CD4-positive, alpha-beta T cell treated with Interleukin-15 for 1 hour (primary cell): ENCODE results near the gene CCDC197.

ENCODE experiments used
- DNase-seq: peaks from one replicate; pipeline ENCODE4 v3.0.0-alpha.2; 2020

CCDC197 gene

DNA sequence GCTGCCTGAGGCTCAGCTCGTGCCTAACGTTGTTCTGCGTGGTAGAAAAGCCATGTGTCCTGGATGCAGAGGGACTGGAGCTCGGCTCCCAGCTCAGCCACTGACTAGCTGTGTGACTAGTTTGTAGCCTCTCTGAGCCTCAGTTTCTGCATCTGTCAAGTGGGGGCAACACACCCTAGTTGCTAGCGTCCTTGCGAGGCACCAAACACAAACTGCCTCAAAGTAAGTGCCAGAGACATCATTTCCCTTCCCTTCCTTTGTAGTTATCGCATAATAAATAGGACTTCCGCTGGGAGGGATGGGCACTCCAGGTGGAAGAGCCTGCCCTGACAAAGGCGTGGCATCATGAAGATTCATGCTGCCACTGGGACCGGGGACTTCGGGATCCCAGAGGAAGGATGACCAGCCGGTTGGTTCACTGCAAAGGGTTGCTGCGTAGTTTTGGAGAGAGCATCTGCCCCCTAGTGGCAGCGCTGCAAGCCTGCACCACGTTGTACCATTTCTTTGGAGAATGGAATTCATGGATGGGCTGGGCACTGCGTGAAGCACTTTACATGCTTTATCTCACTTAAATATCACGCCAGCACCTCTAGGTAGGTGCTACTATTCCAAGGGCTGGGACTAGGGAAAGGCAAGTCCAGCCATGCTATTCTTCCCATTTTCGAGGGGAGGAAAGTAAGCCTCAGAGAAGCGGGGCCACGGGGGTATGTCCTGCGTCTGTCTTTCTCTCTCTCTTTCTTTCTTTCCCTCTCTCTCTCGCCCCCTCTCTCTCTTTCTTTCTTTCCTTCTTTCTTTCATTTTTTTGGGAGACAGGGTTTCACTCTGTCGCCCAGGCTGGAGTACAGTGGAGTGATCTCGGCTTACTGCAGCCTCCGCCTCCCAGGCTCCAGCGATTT, 4.6 kb downstream of the CCDC197 start:
- DNase-seq: peak; percentile 62

GRCh38 chr14:94003397-94003796, 6.3 kb downstream of the CCDC197 start:
- DNase-seq: no peak

- DNase-seq: no peak
These were observed 6.9 kb downstream of the CCDC197 start for GRCh38 chr14:94004015-94004414.

GRCh38 chr14:94005324-94006073, 8.4 kb downstream of the CCDC197 start:
- no peak for DNase-seq

- no peak for DNase-seq
These were observed 11.1 kb downstream of the CCDC197 start for GRCh38 chr14:94008234-94008633.

DNA sequence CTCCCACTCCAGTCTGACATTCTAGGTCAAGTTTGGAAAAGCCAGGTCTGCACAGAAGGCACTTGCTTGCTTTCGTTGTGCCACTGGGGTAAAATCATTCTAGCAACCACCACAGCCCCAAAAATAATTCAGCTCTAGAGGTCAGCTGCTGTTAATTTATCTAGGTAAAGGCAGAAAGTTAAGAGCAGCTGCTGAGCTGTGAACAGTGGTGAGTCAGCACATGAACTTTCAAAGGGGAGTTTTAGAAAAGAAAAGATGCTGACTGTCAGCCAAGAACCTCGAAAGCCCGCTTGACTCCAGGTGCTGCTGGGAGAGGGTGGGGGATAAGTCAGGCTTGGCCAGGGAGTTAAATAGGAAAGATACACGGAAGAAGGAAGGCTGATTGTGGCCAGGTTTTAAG, 12.7 kb downstream of the CCDC197 start:
- DNase-seq: no peak

DNA sequence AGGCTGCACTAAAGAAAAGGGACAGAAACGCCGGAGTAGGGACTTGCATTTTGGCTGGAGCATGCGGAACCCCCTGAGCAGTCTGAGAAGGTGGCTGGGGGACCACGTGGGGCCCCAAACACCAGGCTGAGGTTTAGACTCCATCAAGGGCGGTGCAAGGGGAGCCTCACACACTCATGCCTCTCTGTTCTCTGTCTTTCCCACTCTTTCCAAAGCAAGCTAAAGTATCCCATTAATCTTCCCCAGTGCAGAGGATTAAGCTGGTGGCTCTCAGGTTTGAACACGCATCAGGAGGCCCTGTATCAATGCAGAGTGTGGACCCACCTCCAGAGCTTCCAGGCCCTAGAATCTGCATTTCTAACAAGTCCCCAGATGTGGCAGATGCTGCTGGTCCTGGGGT, 13.5 kb downstream of the CCDC197 start:
- DNase-seq: no peak

DNA sequence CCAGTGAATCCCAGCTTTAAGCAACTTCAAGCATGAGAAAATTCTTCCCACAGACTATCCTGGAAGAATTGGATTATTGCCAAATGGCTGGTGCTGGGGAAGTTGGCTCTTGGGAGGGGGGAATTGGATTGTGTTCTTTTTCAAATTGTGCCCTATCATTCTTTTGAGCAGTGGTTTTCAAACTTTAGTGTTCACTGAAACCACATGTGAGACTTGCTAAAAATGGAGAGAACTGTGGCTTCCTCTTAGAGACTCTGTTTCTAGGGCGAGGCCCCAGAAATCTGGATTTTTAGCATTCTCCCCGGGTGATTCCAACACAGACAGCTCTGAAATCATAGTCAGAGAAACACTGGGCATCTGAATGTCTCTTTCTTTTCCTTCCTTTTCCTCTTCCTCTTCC, 14.7 kb downstream of the CCDC197 start:
- DNase-seq: no peak

- no peak for DNase-seq
These were observed 17.3 kb downstream of the CCDC197 start for GRCh38 chr14:94014382-94014781.

DNA sequence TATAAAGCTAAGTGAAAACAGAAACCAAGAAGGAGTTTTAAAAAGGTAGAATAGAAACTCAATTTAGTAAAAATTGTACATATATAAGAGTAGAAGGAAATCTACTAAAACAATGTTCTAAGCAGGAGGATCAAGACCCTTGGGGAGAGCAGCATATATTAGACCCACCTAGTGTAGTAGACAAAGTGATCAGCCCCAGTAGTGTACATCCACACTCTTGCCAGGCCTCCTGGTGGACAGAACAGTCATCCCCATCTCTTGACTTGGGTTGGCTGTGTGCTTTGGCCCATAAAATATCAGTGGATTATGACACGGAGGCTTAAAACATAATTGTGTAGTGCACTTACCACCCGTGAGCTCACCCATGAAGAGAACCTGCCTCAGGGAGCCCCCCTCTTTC, 18.1 kb downstream of the CCDC197 start:
- DNase-seq: no peak

DNA sequence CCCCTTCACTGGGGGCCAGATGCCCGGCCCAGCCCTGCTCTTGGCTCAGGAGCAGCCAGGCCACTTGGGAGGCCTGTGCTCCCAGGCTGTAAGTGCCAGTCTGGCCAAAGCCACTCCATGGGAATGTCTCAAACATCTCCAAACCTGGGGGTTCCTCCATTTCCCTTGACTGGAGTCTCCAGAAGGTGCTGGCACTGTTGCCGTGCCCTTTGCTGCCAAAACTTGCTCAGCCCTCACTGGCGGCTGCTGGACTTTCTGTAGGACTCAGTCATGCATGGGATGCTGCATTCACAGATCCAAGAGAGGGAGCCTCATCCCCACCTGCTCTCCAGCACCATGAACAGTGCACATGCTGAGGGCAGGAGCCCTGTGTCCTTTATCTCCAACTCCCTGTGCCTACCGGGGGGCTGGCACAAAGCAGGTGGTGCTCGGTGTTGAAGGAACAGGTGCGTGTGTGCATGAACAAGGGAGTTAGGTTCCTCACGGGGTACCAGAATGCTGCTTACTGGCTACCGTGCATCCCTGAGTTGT, 19.4 kb downstream of the CCDC197 start:
- DNase-seq: no peak

DNA sequence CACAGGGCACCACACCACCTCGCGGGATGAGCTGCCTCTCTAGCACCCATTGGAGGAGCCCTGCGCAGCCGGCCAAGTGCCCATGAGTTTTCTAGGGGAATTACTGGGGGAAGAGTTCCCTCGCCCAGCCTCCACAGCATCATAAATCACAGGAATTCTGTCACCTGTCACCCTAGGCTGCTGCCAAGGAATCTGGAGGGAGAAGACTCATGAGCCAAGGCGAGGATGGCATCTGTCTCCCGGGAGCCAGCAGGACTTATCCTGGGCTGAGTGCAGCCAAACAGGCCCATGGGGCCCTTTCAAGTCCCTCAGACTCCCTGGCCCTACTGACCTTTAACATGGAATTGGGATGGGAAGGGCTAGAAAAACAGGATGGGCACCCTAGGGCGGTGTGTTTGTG, 21.2 kb downstream of the CCDC197 start:
- DNase-seq: no peak

DNA sequence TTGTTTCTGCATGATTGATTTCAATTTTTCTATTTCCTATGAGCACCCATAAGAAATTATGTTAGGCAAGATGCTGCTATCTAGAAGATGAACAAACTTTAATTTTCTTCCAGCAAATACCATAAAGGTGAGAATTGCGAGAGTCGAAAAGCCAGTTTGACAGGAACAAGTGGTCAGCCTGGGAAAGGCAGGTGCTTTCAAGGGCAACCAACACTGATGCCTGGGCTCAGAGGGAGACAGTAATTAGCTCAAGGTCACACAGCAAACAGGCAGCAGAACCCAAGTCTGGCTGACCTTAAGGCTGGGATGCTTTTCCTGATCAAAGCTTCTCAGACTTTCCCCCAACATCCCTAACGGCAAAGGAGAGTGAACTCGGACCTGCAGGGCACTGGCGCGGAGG, 22.2 kb downstream of the CCDC197 start:
- DNase-seq: no peak

DNA sequence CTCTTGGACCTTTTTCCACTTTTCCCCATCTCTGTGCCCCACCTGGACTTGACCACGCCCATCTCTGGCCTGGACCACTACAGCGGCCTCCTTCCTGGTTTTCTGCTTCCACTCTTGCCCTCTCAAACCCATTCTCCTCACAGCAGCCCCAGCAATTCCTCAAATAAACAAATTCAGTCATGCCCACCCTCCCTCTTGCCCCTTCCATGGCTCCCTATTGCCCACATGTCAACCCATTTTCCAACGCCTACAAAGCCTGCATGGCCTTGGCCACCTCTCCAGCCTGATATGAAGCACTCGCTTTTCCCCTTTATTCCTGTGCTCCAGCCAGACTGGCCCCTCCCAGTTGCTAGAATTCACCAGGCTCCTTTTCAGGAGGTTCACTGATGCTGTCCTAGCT, 23.2 kb downstream of the CCDC197 start:
- no peak for DNase-seq

GRCh38 chr14:94021001-94021400, 23.9 kb downstream of the CCDC197 start:
- DNase-seq: no peak

DNA sequence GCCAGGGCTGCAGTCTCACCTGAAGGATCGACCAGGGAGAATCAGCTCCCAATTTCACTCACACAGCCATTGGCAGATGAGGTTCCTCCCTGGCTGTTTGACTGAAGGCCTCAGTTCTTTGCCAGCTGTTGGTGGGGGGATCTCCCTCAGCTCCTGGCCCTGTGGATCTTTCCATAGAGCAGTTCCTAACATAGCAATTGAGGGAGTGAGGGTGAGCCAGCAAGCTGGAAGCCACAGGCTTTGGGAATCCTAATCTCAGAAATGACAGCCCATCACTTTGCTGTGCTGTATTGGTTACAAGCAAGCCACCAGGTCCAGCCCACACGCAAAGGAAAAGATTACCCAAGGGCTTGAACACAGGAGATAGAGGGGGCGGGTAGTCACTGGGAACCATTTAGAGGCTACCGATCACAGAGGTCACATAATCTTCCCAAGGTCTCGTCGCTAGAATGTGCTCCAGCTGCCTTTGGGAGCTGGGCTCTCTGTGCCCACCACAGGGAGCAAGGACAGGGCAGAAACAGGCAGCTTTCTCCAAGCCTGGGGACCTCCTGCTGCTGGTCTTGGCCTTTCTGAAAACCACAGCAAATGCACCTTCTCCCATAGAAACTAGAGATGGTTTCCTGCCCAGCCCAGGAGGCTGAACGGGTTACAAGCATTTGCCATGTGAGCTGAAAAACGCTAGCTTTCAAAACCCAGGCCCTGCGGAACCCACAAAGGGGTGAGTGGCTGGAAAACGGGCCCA, 24.5 kb downstream of the CCDC197 start:
- no peak for DNase-seq

DNA sequence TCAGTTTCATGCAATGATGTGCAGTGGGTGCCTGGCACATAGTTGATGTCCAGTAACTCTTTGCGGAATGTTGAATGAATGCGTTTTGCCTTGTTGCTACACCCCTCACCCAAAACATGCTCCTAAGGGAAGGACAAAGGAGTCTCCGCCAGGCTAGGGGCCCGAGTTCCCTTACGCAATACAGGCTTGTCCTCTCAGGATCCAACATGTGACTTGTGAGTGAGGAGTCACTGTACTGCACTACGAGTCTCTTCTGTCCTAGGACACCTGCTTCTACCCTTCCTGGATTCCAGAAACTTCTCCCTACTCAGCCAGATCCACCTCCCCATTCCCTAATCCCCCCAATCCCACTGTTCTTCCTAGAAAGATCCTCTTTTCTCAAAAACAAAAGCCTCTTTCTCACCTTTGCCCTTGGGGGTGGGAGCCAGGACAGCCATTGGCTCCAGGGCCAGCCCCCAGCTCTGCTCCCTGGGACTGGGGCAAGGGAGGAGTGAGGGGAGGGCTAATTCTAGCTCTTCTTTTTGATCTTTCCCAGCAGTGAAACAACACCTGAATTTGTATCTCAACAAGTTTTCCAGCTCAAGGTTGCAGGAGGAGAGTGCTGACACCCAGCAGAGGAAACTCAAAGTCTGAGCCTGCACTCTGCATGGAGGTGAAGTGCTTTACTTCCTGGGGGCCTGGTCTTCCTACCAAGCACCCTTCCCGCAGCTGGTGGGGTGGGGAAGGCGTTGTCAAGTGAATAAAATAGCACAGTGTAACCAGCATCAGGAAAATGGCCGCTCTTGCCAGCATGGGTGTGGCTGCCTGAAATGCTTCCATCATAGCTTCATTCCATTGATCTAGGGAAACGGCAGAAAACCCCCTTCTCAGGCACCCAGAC, 25.7 kb downstream of the CCDC197 start:
- DNase-seq: no peak

DNA sequence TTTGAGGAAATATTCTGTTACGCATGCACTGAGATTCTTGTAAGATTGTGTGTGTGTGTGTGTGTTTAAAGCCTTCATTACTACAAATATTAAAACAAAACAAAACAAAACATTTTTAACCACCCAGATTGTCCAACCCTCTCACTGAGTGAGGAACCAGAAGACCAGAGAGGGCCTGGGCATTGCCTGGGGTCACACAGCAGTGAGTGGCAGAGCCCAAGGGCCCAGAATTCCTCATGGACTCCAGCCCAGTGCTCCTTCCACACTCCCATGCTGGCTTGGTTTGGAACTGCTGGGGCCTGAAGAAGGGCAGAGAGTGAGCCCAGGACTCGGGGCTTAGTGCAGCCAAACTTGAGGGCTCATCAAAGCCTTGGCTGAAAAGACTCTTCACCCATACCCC, 27.4 kb downstream of the CCDC197 start:
- peak; percentile 12 for DNase-seq

DNA sequence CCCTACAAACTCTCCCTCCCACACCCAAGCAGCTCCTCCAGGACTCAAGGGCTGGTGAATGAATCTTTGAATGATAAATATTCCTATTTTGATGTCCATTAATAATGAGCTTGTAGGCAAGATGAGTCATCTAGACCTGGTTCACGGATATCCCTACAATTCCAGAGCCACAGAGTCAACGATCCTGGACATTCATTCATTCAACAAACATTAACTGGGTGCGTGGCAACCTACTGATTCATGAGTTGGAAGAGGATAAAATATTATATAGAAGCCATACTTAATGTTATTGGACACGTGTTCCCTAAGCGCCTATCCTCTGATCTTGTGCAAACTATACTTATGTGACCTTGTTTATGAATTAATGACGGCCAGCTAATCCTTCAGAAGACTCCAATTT, 28.6 kb downstream of the CCDC197 start:
- no peak for DNase-seq

DNA sequence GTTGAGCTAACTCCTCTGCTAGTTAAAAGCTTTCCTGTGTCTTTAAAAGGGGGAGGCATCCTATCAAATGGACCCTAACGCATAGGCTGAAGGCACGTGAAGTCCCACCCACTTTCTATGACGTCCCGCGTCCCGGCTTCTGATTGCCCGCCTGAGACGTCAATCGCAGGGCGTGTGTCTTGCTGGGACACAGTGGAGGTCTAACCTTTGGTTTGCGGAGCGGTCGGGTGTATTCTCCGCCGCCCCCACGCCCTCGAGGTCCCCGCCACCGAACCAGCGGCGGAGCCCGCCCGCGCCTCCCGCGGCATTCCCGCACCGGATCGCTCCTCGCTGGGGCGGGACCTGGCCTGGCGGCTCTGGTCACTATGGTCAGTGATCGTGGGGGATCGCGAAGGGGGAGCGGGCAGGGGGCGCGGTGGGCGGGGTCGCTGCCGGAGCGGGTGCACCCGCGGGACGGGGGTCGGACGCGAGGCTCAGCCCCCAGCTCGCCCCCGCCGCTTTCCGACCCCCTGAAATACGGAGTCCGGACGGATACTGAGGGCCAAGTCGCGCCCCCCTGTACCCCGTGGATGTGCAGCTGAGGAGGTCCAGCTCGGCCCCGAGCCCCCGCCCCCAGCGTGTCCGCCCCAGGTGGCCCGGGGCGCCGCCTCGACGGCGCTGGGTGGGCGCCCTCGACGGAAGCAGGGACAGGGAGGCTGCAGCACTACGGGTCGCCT, 29.2 kb downstream of the CCDC197 start, which contains the start of gene OTUB2:
TSS of gene OTUB2 (plus strand) at position 168 of the 716 bp plus-strand sequence. CDS start at position 366, 198 bp downstream.
- DNase-seq: peak; percentile 98

- DNase-seq: peak; percentile 12
These were observed 29.9 kb downstream of the CCDC197 start for GRCh38 chr14:94026889-94027469.
